Activated T-cell treated with anti-CD3 and anti-CD28 coated beads, Interleukin-2, amount 50 U/mL, for 4 hours (primary cell): ENCODE results near the gene AKR7A3. TPM values are rescaled to one million over a fixed set of nuclear protein-coding genes. Genes with fewer than 3 reads are reported as not detected.

Source experiments
- total RNA-seq, 3 donors: library from RNA; stranded (reverse); gene quantifications; one replicate each; pipeline ENCODE4 v1.2.1, GENCODE V29; 2021

The AKR7A3 gene
- total RNA-seq, 3 donors from 2014 or later = 0.53 to 1.3 (median 1.0) TPM

Other genes starting within 250 kb of the AKR7A3 start
- 100 to 1,000 TPM; 102 to 123 (median 108) TPM for gene UBR4, start 78.5 kb downstream of the AKR7A3 start, total RNA-seq
- 10 to 100 TPM; 74.8 to 79.6 (median 77.0) TPM for gene EMC1, start 37.2 kb downstream of the AKR7A3 start, total RNA-seq
- 100 to 1,000 TPM; 199 to 231 (median 207) TPM for gene MRTO4, start 37.0 kb downstream of the AKR7A3 start, total RNA-seq
- gene AKR7A2, start 23.4 kb upstream of the AKR7A3 start, total RNA-seq = 10 to 100 TPM; 19.2 to 26.3 (median 20.5) TPM
- 1 to 10 TPM; 2.8 to 4.3 (median 3.6) TPM for gene SLC66A1, start 23.6 kb upstream of the AKR7A3 start, total RNA-seq
- 100 to 1,000 TPM; 262 to 285 (median 264) TPM for gene CAPZB, start 196.8 kb upstream of the AKR7A3 start, total RNA-seq